ENCODE results near the gene SMOC1.

SMOC1 gene

GRCh38 chr14:69980457-69981425, 101.5 kb downstream of the SMOC1 start:
- DNase-seq (ENCODE audit: low spot score): no peak

DNA sequence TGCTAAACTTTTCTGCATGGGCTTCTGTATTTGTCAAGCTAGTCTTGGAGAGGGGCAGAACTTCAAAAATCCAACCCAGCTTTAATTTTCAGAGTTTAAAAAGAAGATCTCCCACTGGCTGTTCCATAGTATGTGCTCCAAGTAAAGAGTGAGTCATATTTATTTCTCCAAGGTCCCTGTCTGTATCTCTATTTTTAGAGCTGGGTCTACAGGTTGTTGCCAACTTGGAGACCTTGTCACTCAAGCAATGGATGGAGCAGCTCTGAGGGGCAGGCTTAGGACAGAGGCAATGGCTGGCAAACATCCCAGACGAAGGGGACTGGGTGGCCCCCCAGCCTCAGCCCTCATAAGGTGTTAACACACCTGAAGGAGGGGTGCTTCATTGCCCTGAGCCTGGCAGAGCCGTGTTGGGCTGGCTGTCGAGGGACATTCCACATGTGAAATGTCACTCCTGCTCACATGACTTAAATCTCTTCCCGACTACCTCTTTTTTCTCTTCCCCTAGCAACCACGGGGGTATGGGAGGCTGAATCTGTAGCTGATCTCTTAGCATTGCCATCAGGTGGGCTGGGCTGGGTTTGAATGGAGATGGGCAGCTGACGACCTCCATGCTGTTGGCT, 103.1 kb downstream of the SMOC1 start:
- no peak for DNase-seq (ENCODE audit: low spot score)

GRCh38 chr14:69982886-69983285, 103.7 kb downstream of the SMOC1 start:
- no peak for DNase-seq (ENCODE audit: low spot score)

GRCh38 chr14:69983317-69983716, 104.1 kb downstream of the SMOC1 start:
- no peak for DNase-seq (ENCODE audit: low spot score)

- no peak for DNase-seq (ENCODE audit: low spot score)
These were observed 106.2 kb downstream of the SMOC1 start for GRCh38 chr14:69985463-69985862.

DNA sequence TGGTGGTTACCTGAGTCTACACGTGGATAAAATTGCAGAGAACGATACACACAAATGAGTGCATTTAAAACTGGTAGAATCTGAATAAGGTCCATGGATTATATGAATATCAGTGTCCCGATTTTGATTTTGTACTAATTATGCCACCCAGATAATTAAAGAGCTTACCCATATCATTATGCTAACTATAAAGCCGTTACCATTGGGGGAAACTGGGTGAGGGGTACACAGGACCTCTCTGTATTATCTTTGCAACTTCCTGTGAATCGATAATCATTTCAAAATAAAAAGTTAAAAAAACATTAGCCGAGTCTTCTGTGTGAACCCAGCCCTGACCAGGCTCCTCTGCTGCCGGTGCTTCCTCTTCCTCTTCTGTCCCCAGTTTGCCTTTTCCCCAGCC, 107.1 kb downstream of the SMOC1 start:
- DNase-seq (ENCODE audit: low spot score): no peak

GRCh38 chr14:69987406-69988121, 108.3 kb downstream of the SMOC1 start:
- no peak for DNase-seq (ENCODE audit: low spot score)

DNA sequence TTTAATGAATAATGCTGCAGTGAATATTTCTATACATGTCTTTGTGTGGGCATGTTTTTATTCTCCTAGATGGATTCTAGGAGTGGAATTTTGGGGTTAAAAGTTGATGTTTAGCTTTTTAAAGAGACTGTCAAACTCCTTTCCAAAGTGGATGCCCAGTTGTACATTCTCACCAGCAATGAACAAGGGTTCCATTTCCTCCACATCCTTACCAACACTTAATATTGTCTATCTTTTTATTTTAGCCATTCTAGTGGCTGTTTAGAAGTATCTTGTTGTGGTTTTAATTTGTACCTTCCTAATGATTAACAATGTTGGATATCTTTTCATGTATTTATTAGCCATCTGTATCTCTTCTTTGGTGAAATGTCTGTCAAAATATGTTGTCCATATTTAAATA, 109.8 kb downstream of the SMOC1 start:
- DNase-seq (ENCODE audit: low spot score): no peak

DNA sequence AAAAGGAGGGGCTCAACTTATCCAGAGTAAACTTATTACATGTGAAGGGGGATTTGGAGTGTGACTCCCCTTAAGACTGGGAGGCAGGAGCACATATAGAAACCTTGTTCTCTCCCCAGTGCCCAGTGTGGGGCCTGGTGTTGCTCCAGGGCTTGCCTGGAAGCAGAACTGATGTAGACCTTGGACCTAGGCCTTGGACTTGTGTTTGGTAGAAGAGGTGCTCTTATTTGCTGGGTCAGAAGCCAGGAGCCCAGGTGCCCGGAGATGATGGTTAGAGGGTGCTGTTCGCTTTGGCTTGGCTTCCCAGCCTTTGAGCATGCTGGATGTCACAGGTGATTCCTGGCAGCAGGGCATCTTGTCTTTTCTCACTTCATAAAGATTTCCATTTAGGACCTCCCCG, 110.4 kb downstream of the SMOC1 start:
- no peak for DNase-seq (ENCODE audit: low spot score)

- DNase-seq (ENCODE audit: low spot score): no peak
These were observed 111.1 kb downstream of the SMOC1 start for GRCh38 chr14:69990323-69990722.

DNA sequence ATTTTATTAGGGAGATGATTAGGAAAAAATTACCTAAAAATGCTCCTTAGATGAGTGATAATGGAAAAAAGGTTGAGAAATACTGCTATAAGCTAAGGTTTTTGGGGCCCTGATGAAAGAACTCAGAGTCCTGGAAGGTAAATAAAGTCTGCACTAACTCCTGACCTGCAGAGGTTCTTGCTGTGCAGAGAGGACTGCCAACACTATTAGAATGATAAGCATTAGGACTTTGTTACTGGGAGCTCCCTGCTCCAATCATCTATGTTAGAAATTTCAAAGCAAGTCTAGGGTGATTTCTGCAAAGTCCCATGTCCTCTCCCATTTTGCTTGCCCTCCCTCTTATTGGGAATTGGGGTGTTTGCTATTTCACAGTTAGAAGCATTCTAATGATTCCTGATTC, 112.2 kb downstream of the SMOC1 start:
- DNase-seq (ENCODE audit: low spot score): no peak

DNA sequence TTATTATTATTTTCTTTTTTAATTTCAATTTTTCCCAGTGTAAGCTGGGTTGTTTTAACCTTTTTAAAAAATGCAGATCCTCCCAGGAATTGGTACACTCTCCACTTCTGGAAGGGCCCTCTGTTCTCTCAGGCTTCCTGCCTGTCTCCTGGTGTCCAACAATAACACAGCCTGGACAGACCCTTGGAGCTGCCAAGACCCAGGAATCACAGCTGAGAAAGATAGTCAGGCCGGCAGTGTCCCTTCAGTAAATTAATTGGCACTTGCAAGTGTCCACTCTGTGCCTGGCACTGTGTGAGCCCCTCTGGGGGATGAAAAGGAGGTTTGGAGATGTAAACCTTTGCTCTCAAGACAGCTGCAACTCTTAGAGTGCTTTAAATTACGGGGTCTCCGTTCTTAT, 113.3 kb downstream of the SMOC1 start:
- no peak for DNase-seq (ENCODE audit: low spot score)

GRCh38 chr14:69993326-69993725, 114.1 kb downstream of the SMOC1 start:
- no peak for DNase-seq (ENCODE audit: low spot score)

DNA sequence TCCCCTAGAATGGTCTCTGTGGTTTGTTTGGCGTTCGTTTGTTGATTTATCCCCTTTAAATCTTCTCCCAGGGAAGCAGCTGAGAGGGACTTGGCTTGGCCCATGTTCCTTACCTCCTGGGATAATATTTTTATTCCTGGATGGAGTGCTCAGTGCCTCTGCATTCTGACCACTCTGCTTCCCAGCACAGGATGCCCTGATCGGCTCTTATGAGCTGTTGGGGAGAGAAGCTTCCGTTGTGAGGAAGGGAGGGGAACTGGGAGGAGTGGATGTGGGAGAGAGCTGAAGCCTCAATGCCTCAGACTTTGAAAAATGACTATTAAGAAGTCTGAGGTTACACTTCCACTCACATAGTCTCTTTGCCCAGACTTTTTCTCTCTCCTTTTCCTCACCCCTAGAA, 114.8 kb downstream of the SMOC1 start:
- no peak for DNase-seq (ENCODE audit: low spot score)

GRCh38 chr14:69996216-69996615, 117.0 kb downstream of the SMOC1 start:
- no peak for DNase-seq (ENCODE audit: low spot score)

DNA sequence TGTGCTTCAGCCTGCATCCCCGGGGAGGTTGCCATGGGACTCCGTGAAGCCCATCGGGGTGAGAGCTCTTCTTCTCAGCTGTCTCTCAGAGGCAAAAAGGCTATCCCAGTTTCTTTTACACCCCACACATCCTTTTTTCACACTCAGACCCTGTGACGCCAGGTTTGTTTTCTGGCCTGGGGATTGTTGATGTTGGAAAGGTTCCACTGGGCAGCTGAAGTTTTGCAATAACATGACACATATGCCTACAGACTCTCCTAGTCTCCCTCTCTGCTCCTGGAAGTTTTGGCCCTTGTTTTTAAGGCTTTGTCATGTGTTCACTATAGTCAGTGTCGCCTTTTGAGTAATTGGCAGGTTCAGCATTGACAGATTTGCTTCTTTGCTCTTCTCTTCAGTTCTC, 118.6 kb downstream of the SMOC1 start:
- DNase-seq (ENCODE audit: low spot score): no peak

GRCh38 chr14:69999261-69999674, 120.1 kb downstream of the SMOC1 start:
- no peak for DNase-seq (ENCODE audit: low spot score)

DNA sequence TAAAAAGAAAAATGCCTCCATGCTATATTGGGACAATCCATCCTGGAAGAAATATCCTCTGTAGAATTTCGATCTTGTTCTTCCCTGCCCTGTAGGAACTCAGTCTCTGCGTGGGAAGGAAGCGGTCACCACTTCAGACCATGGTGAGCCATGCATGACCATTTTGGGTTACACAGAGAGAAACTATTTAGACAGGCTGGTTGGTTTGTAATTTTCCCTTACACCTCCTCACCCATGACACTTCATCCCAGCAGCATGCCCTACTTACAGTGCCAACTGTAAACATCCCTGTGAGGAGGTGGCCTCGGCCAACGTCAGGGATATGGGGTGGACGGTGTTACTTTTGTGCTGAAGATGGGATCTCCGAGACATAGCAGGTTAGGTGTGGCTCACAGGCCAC, 121.4 kb downstream of the SMOC1 start:
- DNase-seq (ENCODE audit: low spot score): no peak

DNA sequence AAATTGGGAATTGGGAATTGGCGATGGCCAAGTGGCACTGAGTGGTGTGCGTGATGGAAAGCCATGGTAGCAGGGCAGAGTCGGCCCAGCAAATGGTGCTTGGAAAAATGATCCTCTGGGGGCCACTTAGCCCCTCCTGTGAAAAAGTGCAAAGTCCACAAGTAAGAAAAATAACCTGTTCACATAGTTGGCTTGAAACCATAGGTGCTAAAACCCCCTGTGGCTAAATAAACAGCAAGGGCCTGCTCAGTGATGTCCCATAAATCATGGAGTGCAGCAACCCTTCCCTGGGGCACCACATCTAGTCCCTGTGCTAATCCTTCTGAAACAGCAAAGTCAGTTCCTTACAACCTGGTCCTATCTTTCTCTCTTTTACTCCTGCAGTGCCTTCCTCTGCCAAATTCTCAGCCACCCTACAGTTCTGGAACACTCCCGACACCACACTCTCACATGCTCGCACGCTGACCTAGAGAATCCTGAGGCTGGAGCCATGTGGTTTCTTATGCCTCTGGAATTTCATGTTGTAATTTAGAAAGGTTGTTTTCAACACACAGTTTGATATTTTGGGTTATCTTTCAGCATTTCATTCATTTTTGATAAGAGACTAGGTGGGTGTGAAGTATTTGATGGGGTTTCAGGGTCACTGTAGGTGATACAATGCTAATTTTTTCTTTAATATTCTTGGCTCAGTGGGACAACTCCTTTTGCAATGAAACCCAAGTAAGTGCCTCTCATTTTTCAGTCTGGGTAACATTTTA, 123.6 kb downstream of the SMOC1 start:
- DNase-seq (ENCODE audit: low spot score): no peak

DNA sequence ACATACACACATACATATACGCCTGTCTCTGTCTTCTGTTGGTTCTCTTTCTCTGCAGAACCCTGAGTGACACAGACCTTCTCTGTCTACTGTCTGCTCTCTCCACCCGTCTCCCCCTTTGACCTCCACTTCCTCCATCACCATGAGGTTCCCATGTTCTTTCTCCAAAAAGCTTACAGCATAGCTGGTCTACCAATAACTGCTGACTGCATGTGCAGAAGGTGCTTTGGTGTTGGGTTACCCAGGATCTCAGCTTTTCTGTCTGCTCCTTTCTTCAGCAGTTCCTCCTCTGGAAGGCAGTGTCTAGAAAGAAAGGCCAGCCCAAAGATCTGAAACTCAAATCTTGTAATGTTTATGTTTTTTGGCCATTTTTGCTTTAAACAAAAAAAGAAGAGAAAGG, 125.6 kb downstream of the SMOC1 start:
- DNase-seq (ENCODE audit: low spot score): no peak

- DNase-seq (ENCODE audit: low spot score): no peak
These were observed 126.1 kb downstream of the SMOC1 start for GRCh38 chr14:70005281-70005805.

Data from SK-N-DZ (cell line).